ENCODE data around the gene TRAK2.
A peak's percentile ranks its signal among the peaks of the same experiment; 100 is the strongest.

The TRAK2 gene

DNA sequence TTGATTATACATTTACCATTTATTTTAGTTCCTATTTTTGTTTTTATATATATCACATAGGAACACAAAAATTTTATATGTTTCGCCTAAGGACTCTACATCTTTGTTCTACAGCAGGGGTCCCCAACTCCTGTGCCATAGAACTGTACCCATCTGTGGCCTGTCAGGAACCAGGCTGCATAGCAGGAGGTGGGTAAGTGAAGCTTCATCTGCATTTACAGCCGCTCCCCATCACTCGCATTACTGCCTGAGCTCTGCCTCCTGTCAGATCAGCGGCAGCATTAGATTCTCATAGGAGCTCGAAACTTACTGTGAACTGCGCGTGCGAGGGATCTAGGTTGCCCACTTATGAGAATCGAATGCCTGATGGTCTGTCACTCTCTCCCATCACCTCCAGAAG is 25.3 kb downstream of the TRAK2 start:
- DNase-seq (ENCODE audit: low read depth) = no peak
- H3K4me3 ChIP-seq (ENCODE audit: low read depth, low read length) = no peak overlapping the region
- TF ChIP-seq, protein P1, sequence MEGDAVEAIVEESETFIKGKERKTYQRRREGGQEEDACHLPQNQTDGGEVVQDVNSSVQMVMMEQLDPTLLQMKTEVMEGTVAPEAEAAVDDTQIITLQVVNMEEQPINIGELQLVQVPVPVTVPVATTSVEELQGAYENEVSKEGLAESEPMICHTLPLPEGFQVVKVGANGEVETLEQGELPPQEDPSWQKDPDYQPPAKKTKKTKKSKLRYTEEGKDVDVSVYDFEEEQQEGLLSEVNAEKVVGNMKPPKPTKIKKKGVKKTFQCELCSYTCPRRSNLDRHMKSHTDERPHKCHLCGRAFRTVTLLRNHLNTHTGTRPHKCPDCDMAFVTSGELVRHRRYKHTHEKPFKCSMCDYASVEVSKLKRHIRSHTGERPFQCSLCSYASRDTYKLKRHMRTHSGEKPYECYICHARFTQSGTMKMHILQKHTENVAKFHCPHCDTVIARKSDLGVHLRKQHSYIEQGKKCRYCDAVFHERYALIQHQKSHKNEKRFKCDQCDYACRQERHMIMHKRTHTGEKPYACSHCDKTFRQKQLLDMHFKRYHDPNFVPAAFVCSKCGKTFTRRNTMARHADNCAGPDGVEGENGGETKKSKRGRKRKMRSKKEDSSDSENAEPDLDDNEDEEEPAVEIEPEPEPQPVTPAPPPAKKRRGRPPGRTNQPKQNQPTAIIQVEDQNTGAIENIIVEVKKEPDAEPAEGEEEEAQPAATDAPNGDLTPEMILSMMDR (IDR thresholded peaks at IDR 0.05; ENCODE audit: insufficient read depth, low read depth, low read length, missing control alignments) = no peak

DNA sequence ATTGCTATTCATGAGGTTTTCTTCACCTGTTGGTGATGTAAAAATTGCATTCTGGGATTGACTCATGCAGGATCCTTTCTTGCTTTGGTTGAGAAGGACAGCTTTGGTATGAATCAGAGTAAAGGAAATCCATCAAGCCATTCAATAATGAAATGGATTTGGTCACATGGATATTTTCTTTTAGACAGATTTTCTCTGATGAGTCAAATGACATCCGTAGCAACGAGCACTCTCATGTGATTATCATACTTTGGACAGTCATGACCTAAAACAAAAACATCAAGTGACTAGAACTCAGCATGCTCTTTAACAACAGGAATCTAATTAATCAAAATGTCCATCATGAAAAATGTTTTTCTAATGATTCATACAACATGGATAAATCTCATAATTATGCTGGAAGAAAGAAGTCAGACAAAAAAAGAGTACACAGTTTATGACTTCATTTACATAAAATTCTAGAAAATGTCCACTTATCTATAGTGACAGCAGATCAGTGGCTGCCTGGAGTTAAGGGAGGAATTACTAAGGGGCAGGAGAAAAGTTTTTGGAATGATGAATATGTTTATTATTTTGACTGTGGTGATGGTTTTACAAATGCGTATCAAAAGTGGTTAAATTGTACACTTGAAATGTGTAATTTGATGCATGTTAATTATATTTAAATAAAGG is 30.7 kb downstream of the TRAK2 start:
- DNase-seq (ENCODE audit: low read depth) = peak; percentile 8
- TF ChIP-seq, protein P1 (IDR thresholded peaks at IDR 0.05; ENCODE audit: insufficient read depth, low read depth, low read length, missing control alignments) = no peak
- H3K4me3 ChIP-seq (ENCODE audit: low read depth, low read length) = no peak overlapping the region

DNA sequence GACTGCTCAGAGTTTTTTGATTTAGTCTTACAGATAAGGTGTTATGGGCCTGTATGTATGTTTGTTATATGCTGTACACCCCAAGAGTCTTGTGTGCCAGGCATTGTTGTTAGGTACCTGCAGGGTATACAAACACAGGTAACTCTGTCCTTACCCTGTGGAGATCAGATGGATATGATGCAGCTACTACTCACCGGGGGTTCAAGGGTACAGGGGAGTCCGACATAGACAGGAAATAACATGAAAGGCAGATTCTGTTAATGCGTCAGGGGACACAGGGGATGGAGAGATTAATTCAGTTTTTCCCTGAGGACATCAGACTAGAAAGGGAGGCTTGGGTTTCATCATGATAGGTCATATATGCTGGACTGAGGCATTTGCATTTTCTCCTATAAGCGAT is 31.3 kb downstream of the TRAK2 start:
- no peak for DNase-seq (ENCODE audit: low read depth)
- H3K4me3 ChIP-seq (ENCODE audit: low read depth, low read length) = no peak overlapping the region
- TF ChIP-seq, protein P1 (IDR thresholded peaks at IDR 0.05; ENCODE audit: insufficient read depth, low read depth, low read length, missing control alignments) = no peak

DNA sequence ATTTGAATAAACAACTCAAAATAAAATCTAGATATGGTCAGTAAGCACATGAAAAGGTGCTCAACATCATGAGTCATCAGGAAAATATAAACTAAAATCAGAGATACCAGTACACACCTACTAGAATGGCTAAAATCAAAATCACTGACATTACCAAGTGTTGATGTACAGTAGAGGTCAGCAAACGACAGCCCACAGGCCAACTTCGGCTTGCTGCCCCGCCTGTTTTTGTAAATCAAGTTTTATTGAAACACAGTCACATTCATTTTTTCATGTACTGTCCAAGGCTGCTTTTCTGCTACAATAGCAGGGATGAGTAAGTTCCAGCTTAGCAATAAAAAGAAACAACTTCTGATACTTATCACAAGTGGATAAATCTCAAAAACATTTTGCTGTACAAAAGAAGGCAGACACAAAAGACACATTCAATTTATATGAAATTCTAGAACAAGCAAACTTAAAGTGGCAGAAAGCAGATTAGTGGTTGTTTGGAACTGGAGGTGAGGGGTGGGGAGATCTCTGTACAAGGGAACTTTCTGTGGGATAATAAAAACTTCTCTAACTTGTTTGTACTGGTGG is 32.1 kb downstream of the TRAK2 start:
- no peak overlapping the region for H3K4me3 ChIP-seq (ENCODE audit: low read depth, low read length)
- no peak for DNase-seq (ENCODE audit: low read depth)
- TF ChIP-seq, protein P1 (IDR thresholded peaks at IDR 0.05; ENCODE audit: insufficient read depth, low read depth, low read length, missing control alignments) = no peak

DNA sequence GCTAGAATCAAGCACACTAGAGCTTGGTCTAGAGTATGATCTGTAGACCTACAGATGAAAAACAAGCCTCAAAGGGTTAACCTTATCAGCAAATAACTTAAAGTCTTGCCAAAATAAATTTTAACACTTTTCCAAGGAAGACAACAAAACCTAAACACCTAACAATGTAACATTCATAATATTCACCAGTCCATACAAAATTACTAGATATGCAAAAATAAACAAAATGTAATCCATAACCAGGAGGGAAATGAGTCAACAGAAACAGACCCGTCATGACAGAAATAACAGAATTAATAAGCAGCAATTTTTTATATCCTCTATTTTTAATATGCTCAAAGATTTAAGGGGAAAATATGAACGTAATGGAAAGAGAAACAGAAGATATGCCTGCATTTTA is 36.1 kb downstream of the TRAK2 start:
- DNase-seq (ENCODE audit: low read depth) = no peak
- no peak overlapping the region for H3K4me3 ChIP-seq (ENCODE audit: low read depth, low read length)
- TF ChIP-seq, protein P1 (IDR thresholded peaks at IDR 0.05; ENCODE audit: insufficient read depth, low read depth, low read length, missing control alignments) = no peak

DNA sequence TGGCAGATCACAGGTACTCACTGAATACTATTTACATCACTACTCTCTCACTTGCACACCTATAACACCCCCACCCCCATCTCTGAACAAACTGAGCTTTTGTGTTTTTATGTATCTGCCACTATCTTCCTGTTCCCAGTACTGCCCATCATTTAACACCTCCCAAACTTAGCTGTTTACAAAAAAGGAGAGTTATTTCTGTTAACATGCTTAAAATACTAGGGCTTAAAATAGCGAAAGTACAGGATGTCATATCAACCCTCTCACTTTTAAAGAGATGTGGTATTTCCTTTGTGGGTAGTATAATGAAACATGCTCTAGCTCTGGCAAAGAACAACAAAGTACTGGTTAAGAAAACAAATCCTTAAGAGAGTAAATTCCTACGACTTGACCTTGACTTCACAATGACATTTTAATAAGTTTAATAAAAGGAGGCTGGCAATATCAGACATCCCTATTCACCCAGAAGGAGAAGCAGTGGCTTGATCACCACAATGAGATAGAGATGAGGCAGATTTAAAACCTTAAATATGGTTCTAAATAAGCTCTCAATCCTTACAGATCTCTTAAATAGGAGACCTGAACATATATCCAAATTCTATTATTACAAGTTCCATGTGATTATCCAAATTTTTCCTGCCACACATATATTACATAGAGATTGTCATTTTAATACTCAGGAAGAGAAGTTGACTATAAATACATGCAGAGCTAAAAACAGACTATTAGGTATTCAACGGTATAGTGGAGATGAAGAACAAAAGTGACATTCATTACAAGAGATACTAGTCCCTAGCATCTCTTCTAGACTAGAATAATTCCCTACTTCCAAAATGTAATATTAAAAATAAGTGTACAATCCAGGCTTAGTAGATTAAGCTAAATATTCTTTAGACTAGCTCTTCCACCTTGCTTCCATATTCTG is 36.9 kb downstream of the TRAK2 start:
- no peak overlapping the region; the same call in 1 of the 2 replicates for H3K4me3 ChIP-seq (ENCODE audit: low read depth, low read length)
- TF ChIP-seq, protein P1 (IDR thresholded peaks at IDR 0.05; ENCODE audit: insufficient read depth, low read depth, low read length, missing control alignments) = no peak
- peak; percentile 52 for DNase-seq (ENCODE audit: low read depth)

Data from GM12865 (cell line).